ENCODE data around the gene CTNNA2. TPM values are rescaled to one million over a fixed set of nuclear protein-coding genes. Genes with fewer than 3 reads are reported as not detected.

The CTNNA2 gene
- total RNA-seq, 1 experiment from 2014 or later = not detected

DNA sequence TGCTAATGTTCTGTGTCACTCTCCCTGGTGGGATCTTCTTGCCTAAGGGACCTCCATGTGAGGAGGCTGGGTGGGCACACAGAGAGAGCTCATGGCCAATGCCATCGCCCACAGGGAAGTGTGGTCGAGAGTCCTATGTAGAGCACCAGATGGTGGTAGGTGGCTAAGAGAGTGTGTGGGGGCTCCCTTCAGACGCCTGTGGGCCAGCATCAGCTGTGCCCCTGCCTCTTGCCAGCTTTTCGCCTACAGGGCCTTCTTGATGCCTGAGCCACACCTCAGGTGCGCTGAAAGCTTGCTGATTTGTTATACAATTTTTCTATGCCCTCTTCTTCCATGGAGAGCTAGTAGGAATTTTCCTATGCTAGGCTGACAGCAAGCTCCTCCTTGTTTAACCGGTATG lies 753.4 kb downstream of the CTNNA2 start:
- POLR2A ChIA-PET (ENCODE audit: unreplicated experiment) = no interaction called here
- intact Hi-C loops (cut with micrococcal nuclease; ENCODE audit: unreplicated experiment) = no loop called here

DNA sequence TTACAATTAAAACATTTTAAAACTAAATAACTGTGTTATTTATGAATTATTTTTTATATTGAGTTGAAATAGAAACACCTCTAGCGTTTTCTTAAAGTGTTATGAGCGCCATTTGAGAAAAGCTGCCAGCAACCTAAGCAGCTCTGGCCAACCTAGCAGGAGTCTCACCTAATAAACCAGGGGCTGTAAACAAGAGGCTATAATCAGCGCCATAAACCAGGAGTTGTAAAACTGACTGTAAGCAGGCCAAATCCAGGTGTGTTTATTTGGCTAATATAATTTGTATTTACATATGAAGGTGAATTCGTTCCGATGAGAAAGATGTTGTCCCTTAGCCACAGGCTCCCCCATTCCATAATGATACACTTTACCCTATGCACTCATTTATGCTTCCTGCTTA lies 757.0 kb downstream of the CTNNA2 start:
- POLR2A ChIA-PET (ENCODE audit: unreplicated experiment) = no interaction called here
- intact Hi-C loops (cut with micrococcal nuclease; ENCODE audit: unreplicated experiment) = no loop called here
- Histone ChIP-seq H3K27me3 (ENCODE audit: insufficient read depth, low read depth) (no peaks in the 10 kb centered on the region), H3K9me2 (ENCODE audit: insufficient read depth) (no peaks in the 10 kb centered on the region), H3K4me3 (no peak overlapping the region), H3K79me2 (ENCODE audit: low read depth) (no peaks in the 10 kb centered on the region), H3K36me3 (ENCODE audit: low read depth) (no peaks in the 10 kb centered on the region), H3K4me1 (replicated peaks; ENCODE audit: insufficient read depth) (no peaks in the 10 kb centered on the region), H4K20me1 (ENCODE audit: insufficient read depth) (no peaks in the 10 kb centered on the region), H3K4me2 (no peak overlapping the region), H3K9me3 (ENCODE audit: insufficient read depth, low read depth) (no peaks in the 10 kb centered on the region), H2AFZ (no peak overlapping the region), H3F3A (ENCODE audit: insufficient read depth, low read depth) (no peaks in the 10 kb centered on the region), H3K27ac (no peak overlapping the region)
- CTCF ChIA-PET = no interaction called here
- BruUV-seq (replicated peaks) = no TSS peak
- no peak for DNase-seq
- TF ChIP-seq CTCF (conservative IDR thresholded peaks at IDR 0.05) (no peak), EZH2 (IDR thresholded peaks at IDR 0.05; ENCODE audit: low read depth) (no peak)

More for the DNA sequence above, 753.4 kb downstream of the CTNNA2 start:
- no peaks in the 10 kb centered on the region for H3F3A ChIP-seq (ENCODE audit: insufficient read depth, low read depth)
- CTCF ChIA-PET = no interaction called here
- no peak for DNase-seq
- no peaks in the 10 kb centered on the region for H3K4me1 ChIP-seq (replicated peaks; ENCODE audit: insufficient read depth)
- no peak overlapping the region for H3K4me2 ChIP-seq
- H3K4me3 ChIP-seq = no peak overlapping the region
- no peaks in the 10 kb centered on the region for H3K9me3 ChIP-seq (ENCODE audit: insufficient read depth, low read depth)
- TF ChIP-seq CTCF (conservative IDR thresholded peaks at IDR 0.05) (no peak), EZH2 (IDR thresholded peaks at IDR 0.05; ENCODE audit: low read depth) (no peak)
- H2AFZ ChIP-seq = no peak overlapping the region
- no peaks in the 10 kb centered on the region for H3K79me2 ChIP-seq (ENCODE audit: low read depth)
- no peak overlapping the region for H3K27ac ChIP-seq
- no peaks in the 10 kb centered on the region for H3K36me3 ChIP-seq (ENCODE audit: low read depth)
- no TSS peak for BruUV-seq (replicated peaks)
- H4K20me1 ChIP-seq (ENCODE audit: insufficient read depth) = no peaks in the 10 kb centered on the region
- no peaks in the 10 kb centered on the region for H3K9me2 ChIP-seq (ENCODE audit: insufficient read depth)
- H3K27me3 ChIP-seq (ENCODE audit: insufficient read depth, low read depth) = peaks cover 3% of the 10 kb centered on the region; the same call in 1 of the 2 replicates

- H3K36me3 ChIP-seq (ENCODE audit: low read depth) = no peaks in the 10 kb centered on the region
- no peaks in the 10 kb centered on the region for H3K27me3 ChIP-seq (ENCODE audit: insufficient read depth, low read depth)
- no peak for TF ChIP-seq EZH2 (IDR thresholded peaks at IDR 0.05; ENCODE audit: low read depth)
- TF ChIP-seq CTCF (conservative IDR thresholded peaks at IDR 0.05) = no peak
- DNase-seq = no peak
- no peak overlapping the region for H3K4me2 ChIP-seq
- ChIA-PET POLR2A (ENCODE audit: unreplicated experiment) (no interaction called here), CTCF (no interaction called here)
- H3K4me1 ChIP-seq (replicated peaks; ENCODE audit: insufficient read depth) = no peaks in the 10 kb centered on the region
- no peaks in the 10 kb centered on the region for H3K79me2 ChIP-seq (ENCODE audit: low read depth)
- intact Hi-C loops (cut with micrococcal nuclease; ENCODE audit: unreplicated experiment) = no loop called here
- BruUV-seq (replicated peaks) = no TSS peak
- no peaks in the 10 kb centered on the region for H3F3A ChIP-seq (ENCODE audit: insufficient read depth, low read depth)
- no peaks in the 10 kb centered on the region for H3K9me2 ChIP-seq (ENCODE audit: insufficient read depth)
- H4K20me1 ChIP-seq (ENCODE audit: insufficient read depth) = no peaks in the 10 kb centered on the region
- no peak overlapping the region for H3K27ac ChIP-seq
- no peaks in the 10 kb centered on the region for H3K9me3 ChIP-seq (ENCODE audit: insufficient read depth, low read depth)
- H3K4me3 ChIP-seq = no peak overlapping the region
- H2AFZ ChIP-seq = no peak overlapping the region
These were observed 767.7 kb downstream of the CTNNA2 start for GRCh38 chr2:80280598-80280997.

Data from PC-9 (cell line).